PC-3 (cell line): Measurements from ENCODE around the gene TMEM223.

Experiments used
- EZH2 ChIP-seq: fragments of 300-600 bp; sonication (generic); IDR thresholded peaks from one replicate; pipeline ENCODE4 v1.6.1; 2017; ENCODE audit warnings: antibody characterized with exemption, mild to moderate bottlenecking, low read length; ENCODE audit not compliant: unreplicated experiment
- EZH2phosphoT487 ChIP-seq: fragments of 300-600 bp; sonication (generic); IDR thresholded peaks from 2 replicates; pipeline ENCODE4 v1.6.1; 2018; ENCODE audit warnings: mild to moderate bottlenecking, antibody characterized with exemption, low read length, borderline replicate concordance
- TF ChIP-seq, protein P1 (sequence below): fragments of 300-600 bp; sonication (generic); conservative IDR thresholded peaks from 2 replicates; pipeline ENCODE4 v1.5.1; 2017; ENCODE audit warnings: antibody characterized with exemption, low read depth, mild to moderate bottlenecking, low read length

DNA sequence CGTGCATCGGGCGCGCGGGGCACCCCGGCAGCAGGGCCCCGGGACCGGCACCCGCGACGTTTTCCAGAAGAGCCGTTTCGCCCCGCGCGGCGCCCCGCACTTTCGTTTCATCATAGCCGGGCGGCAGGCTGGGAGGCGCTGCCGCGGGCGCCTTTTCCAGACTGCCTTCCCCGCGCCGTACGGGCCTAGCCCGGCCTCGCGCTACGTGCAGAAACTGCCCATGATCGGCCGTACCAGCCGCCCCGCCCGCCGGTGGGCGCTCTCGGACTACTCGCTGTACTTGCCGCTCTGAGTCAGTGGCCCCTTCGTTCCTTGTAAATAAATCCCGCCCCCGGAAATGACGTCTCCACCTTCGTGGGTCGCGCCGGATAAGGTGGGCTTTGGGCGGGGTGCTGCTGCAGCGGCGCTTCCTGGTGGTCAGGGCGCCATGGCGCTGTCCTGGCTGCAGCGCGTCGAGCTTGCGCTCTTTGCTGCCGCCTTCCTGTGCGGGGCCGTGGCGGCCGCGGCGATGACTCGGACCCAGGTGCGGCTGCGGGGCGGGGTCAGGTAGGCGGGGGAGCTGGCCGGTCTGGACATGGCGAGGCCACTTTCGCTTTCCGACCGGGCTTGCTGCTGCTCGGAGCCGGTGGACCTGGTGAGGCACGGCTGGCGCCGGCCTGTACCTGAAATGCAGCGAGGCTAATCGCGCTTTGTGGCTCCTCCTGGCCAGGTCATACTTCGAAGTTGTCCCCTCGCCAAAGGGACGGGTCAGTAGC is 4.6 kb downstream of the TMEM223 start, which contains the start of gene TMEM179B:
- TF ChIP-seq, protein P1, sequence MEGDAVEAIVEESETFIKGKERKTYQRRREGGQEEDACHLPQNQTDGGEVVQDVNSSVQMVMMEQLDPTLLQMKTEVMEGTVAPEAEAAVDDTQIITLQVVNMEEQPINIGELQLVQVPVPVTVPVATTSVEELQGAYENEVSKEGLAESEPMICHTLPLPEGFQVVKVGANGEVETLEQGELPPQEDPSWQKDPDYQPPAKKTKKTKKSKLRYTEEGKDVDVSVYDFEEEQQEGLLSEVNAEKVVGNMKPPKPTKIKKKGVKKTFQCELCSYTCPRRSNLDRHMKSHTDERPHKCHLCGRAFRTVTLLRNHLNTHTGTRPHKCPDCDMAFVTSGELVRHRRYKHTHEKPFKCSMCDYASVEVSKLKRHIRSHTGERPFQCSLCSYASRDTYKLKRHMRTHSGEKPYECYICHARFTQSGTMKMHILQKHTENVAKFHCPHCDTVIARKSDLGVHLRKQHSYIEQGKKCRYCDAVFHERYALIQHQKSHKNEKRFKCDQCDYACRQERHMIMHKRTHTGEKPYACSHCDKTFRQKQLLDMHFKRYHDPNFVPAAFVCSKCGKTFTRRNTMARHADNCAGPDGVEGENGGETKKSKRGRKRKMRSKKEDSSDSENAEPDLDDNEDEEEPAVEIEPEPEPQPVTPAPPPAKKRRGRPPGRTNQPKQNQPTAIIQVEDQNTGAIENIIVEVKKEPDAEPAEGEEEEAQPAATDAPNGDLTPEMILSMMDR, result peak; percentile 39; the same call in 1 of the 2 replicates
- no peak for TF ChIP-seq EZH2
- no peak for TF ChIP-seq EZH2phosphoT487
